Ramos (cell line): ENCODE data around the gene IFRD2.
"Not testable (repeated sequence)": the region's sequence is repeated elsewhere in the genome, so short reads cannot be mapped to it uniquely, and the experiment has no call there.

Source experiments
- in situ Hi-C: fragments of 300-500 bp; cut with MboI; formaldehyde crosslinking; loops from one replicate; pipeline ENCODE4 v1.14.3; 2022; ENCODE audit warnings: low sequenced_read_pairs; ENCODE audit not compliant: unreplicated experiment

IFRD2 gene

DNA sequence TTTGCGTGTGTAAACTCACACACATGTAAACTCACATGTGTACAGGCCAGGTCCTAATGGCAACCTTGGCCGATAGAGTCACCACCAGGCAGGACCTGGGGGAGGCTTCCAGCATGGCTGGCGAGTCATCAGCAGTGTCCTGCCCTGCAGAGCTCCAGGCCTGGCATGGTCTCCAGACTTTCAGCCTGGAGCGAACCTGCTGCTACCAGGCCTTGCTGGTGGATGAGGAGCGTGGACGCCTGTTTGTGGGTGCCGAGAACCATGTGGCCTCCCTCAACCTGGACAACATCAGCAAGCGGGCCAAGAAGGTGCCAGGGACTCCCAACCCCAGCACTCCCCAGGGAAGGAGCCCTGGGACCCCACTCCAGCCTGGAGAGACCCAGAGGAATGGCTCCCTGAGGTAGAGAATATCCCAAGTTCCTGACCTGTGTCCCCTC, 22.2 kb downstream of the IFRD2 start:
- in situ Hi-C loops = loop anchor here (5.0 kb wide), 1 partner anchor 78 kb away; the partner anchor contains the start of gene GNAT1

DNA sequence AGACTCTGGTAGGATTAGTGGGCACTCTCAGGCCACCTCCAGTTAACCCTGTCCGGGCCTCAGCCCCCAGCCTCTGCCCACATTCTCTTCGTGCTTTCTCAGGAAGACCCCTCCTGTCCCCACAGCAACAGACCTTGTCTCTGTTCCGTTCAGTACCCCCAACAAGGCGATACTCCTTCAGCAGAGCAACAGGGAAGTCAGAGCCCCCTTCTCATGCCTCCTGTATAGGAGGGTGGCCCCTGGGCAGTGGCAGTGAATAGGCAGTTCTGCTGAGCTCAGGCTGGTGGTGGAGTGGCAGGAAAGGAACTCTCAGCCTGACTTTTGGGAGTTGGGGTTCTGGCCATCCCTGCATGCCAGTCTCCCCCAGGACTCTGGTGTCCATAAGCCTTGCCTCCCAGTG, 22.8 kb downstream of the IFRD2 start:
- in situ Hi-C loops = no loop called here

DNA sequence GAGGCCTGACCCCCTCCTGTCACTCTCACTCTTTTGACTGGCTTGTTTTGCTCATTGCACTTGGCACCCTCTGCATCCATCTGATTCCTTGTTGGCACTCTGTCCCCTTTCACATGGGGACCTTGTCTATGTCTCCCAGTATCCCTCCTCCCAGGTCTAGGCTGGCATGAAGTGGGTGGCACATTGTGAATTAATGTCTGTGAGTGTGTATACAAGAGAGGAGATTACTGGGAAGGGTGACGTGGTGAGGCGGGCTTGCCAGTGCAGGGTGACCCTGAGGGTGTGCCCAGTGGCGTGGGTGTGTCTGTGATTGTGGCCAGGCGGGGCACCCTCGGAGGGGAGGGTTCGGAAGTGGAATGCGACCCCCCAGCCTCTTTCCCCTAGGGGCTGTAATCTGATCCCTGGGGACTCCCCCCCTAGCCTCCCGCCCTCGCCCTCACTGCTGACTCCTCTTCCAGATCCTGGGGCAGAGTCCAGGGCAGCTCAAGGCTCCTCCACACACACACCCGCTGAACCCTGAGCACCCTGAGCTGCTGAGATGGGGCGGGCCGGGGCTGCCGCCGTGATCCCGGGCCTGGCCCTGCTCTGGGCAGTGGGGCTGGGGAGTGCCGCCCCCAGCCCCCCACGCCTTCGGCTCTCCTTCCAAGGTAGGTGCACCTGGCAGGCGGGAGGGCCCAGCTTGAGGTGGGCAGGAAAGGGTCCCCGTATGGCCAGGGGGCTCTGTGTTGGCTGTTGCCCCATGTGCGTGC, 23.4 kb downstream of the IFRD2 start, which contains the start of gene SEMA3B:
SEMA3B (plus strand) TSS at position 445 of the 749 bp plus-strand sequence; CDS start at position 539, 94 bp downstream.
- in situ Hi-C loops = no loop called here

DNA sequence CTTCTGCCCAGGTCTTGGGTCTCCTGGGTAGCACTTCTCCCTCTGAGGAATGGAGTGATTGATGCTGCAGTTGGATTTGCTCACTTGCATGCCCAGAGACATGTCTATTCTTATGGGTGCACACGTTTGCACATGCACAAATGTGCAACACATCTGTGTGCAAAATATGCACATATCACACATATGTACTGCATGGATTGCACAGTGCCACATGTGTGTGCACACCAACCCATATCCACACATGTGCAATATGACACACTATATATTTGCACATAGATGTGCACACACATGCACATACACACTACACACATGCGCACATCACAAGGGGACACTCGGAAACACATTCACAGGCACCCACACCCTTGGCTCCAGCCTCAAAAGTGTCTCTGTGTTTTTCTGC, 24.0 kb downstream of the IFRD2 start:
- in situ Hi-C loops = no loop called here

DNA sequence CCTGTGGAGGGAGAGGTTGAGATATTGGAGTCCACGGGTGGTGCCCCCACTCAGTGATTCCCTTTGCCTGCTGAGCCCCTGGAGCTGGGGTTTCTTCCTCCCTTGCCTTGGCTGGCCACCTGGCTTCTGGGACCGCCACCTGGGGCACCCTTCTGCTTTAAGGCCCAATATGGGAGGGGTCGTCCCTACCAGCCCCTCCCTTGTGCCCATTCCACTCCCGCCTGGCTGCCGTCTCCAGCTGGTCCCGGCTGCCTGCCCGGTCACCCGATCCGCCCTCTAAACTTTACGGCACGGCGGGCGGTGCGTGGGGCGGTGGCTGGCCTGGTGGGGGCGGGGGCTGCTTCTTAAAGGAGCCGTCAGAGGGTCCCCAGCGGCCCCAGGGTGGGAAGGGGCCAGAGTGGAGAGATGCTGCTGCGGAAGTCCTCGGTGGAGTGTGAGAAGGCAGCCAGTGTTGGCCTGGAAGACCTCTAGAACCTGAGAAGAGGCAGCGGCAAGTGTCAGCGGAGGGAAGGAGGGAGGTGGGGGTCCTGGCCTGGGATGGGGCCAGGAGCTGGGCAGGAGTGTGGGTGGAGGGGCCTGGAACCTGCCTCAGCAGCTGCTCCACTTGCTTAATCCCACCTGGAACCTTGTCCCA, 24.8 kb downstream of the IFRD2 start:
- in situ Hi-C loops = no loop called here

DNA sequence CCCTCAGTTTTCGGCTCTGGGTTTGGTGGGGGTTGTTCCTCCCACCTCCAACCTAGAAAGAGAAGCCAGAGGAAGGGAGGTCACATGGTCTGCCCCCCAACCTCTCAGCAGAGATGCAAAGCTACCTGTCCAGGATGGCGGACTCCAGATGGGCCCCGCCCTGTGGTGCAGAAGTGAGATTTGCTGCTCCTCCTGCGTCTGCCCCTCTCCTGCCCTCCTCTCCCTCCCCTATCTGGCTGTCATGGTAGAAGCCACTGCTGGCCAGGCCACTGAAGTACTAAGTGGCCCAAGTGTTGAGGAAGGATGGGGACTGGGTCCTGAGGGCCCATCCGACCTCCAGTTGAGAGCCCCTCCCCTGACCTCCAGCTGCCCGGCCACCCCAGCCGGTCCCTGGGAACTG, 25.4 kb downstream of the IFRD2 start:
- in situ Hi-C loops = no loop called here

DNA sequence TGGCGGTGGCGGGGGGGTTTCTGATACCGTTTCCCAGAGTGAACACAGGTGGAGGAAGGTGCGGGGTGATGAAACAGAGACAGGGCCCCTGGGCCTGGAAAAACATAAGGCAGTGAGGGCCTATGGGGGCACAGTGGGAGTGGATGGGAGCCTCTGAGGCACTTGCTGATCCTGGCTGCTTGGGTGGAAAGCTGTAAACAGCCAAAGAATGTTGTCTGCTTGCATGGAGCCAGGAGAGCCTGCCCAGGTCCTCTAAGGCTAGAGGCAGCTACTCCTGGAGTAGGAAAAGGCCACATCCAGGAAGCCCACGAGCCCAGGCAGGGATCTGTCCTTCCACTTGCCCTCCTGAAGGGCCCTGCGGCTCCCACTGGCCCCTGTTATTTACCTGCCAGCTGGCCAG, 26.2 kb downstream of the IFRD2 start:
- in situ Hi-C loops = no loop called here

DNA sequence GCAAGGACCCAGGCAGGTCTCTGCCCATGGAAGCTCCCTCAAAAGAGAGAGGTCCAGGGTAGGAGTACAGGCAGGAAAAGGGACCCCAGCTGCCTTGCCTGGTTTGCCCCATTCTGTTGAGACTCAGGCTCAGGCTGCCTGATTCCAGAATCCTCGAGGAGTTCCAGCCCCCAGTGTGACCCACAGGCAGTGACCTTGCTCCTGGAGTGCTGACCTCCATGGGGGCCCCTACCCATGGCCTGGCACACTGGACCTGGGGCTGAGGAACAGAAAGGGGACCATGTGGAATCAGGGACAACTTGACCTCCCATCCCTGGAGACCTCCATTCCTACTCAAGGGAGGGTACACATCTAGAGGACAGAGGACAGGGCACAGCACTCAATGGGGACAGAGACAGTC, 26.7 kb downstream of the IFRD2 start:
- in situ Hi-C loops = no loop called here

DNA sequence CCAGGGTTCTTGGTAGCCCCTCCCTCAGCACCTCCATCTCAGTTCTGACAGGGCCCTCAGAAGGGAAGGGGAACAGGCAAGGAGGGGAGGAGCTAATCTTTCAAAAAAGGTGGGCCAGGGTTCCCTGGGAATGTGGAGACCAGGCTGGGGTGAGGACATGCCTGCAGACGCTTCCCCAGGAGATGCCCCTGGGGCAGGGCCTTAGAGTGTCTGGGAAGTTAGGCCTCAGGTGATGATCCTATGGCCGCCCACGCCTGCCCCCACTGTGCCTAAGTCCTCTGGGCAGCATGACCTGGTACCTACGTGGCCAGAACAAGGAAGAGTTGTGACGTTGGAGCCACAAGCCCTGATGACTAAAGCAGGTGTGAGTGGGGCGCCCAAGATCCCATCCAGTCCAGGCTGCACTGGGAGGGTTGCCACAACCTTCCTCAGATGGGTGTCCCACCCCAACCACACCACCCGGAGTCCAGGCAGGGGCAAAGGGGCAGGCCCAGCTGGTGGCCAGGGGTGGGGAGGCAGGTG, 27.2 kb downstream of the IFRD2 start:
- in situ Hi-C loops = no loop called here

DNA sequence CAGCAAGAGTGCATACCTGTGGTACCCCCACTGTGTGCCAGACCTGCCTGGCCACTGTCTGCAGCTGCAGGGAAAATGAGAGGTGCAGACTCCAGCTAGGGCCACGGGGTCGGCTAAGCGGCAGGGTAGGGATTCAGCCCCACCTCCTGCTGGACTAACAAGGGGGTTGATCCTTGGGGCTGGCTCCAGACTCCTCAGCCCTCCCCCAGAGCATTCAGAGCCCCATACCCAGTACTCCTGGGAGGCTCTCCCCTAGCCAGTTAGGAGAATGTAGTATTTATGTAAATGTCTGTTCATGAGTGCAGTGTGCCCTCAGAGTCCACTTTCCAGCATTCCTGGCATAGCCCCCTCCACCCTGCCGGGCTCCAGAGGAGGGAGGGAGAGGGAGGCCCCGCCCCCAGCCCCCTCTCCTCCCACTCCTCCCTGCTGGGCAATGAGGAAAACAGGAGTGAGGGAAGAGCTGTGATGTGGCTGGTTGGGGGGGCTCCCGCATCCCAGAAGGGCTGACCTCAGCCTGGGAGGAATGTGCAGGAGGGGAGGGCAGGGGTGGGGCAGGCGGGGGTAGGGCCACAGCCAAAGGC, 27.8 kb downstream of the IFRD2 start:
- in situ Hi-C loops = no loop called here

DNA sequence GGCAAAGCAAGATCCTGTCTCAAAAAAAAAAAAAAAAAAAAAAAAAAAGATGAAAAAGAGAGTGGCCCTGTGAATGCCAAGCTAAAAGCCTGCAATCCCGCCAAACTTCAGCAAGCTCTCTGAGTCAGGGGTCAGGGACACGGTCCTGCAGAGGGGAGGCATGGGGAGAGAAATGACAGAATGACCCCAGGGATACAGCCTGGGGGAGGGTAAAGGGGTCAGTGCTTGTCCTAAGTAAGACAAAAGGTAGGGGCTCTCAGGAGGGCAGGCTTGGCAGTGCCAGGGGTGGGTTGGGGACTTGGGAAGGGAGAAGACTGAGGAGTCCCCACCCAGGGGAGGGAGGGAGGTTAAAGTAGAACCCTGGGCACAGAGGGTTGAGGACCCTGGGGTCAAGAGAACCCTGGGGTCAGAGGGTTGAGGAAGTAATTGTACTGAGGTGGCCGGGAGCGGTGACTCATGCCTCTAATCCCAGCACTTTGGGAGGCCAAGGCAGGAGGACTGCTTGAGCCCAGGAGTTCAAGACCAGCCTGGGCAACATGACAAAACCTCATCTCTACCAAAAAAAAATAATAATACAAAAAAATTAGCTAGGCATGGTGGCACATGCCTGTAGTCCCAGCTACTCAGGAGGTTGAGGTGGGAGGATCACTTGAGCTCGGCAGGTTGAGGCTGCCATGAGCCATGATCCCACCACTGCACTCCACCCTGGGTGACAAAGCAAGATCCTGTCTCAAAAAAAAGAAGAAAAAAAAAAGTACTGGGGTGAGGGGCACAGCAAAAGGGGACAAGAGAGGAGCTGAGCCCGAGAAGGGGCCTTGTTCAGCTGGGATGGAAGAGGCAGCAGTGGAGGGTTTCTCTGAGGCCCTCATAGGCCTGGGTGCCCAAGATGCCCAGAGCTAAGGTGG, 28.5 kb downstream of the IFRD2 start:
- in situ Hi-C loops = no loop called here

DNA sequence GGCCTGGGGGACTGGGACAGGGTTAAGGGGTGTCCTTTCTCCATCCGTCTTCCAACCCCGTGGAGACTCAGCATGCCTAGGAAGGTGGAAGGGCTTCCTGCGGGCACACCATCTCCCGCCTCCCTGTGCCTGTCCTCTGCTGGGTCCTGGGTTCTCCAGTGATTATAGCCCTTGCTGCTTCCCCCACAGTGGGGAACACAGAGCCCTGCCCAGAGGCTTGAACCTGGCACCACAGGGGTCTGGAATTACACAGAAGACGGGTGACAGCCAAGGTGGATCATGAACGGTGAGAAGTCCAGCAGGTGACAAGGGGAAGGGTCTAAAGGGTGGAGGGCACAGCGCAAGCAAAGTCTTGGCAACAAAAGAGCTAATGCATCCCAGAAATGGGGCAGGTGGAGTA, 29.5 kb downstream of the IFRD2 start:
- in situ Hi-C loops = no loop called here

DNA sequence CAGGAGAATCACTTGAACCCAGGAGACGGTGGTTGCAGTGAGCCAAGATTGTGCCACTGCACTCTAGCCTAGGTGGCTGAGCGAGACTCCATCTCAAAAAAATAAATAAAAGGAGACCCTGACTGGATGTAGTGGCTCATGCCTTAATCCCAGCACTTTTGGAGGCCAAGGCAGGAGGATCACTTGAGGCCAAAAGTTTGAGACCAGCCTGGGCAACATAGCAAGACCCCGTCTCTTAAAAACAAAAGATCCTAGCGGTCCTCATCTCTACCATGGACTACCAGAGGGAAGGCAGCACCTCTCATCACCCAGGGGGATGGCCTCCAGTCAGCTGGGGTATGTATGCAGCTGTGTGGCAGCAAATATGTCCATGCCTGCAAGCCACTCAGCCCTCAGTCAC, 30.0 kb downstream of the IFRD2 start:
- in situ Hi-C loops = not testable (repeated sequence)

DNA sequence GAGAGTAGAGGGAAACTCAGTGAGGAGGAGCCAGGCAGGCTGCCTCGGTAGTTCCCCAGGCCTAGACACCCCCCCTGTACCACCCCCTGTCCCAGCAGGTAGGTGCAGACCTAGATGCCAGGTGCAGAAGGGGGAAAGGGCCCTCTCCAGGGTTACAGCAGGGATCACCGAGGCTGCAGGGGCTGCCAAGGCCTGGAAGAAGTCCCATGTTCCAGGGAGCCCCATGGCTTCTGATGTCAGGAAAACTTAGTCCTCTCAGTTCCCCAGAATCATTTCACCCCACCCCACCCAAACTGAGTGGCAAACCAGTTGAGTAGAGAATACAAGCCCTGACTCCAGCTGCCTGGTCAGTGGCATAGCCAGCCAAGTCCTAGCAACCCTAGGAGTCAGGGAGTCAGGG, 30.7 kb downstream of the IFRD2 start:
- in situ Hi-C loops = no loop called here

DNA sequence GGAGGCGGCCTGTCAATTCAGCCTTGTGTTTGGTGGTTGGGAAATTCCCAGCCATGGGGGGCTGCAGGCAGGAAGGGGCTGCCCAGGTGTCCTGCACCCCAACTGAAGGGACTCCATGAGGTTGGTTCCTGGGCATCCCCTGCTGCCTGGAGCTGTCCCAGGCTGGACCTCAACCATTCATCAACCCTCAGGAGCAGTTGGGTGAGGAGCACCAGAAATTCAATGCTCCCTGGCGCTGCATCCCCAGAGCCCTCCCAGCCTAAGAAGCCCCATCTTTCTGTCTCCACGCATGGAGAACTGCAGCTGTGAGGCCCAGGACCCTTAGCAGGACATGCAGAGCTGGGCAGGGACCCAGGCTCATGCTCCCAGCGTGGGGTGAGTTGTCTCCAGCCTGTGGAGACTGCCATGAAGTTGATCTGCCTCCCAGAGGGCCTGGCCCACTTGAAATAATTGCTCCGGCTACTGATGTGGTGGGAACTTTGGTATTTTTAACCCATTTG, 31.2 kb downstream of the IFRD2 start:
- in situ Hi-C loops = no loop called here

DNA sequence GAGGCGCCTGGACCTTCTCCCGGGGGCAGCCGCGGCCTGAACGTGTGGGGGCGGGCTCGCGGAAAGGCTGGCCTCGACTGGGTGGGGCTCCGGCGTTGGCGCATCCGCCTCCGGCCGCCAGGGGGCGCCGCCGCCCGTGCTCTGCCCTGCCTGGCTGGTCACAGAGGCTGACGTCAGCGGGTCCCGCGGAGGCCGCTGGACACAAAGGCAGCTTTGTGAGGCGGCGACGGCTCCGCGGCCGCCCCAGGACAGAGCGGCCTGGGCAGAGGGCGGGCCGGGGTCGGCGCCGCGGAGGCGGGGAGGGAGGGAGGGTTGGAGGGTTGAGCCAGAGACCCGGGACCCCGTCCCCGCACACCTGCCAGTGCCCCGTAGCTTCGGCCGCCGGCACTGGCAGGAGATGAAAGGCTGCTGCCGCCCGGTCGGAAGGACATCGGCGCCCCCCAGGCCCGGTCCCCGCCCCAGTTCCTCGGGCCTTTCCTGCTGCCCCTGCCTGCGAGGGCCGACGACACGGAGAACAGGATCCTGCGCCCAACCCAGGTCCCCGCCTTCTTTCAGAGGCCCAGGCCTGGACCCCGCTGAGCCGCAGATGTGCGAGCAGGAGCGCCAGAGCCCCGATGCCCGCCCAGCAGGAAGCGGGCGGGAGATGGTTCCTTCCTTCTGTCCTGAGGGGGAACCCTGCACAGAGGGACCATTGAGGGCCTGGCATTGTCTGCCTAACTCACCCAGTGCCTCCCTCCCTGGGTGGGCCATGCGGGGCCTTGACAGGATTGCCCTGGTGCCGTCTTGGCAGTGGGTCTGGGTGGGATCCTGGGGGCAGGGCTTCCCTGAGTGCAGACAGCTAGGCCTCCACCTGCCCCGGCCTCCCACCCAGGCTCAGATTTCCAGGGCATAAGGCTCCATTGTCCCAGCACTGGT, 31.9 kb downstream of the IFRD2 start:
- in situ Hi-C loops = no loop called here

DNA sequence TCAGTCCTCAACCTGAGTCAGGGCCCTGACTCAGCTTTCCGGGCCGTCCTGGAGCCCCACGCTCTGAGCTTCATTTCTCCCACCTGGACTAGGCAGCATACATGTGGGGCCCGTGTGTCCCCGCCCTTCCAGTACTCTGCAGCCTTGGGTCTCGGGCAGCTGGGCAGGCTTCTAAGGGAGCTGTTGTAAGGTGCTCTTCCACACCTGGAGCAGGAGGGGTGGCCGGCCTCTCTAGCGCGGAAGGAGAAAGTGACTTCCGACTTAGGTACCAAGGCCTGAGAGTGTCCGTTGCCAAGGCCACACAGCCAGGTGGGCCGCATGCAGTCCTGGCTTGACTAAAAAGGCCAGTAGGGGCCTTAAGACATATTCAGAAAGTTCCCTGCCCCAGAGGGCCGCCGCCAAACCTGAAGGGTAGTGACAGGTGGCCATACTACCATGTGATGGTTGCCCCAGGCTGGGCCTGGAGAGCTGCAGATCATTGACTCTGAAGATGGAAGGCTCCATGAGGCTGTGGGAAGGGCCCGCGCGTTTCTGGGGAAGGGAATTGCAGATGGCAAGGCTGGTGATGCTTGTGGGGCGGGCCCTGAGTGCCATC, 32.7 kb downstream of the IFRD2 start:
- in situ Hi-C loops = no loop called here

DNA sequence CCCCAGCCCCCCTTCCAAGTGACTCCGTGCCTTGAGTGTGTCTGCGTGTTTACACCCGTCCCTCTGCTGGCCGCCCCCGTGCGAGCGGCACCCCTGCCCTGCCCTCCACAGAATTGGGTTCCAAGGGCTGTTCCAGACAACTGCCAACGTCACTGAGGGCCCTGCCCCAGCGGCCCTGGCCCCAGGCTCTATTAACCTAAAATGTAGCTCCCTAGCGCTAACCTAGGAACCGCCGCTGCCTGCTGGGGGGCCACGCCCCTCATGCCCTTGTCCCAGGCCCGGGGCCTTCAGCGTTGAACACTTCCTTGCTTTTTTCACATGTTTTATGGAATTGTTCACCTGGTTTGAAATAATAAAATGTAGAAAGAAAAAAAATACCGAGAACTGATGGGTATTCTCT, 33.2 kb downstream of the IFRD2 start:
- in situ Hi-C loops = no loop called here
